GM18520 (cell line): Measurements from ENCODE around the gene PPP1R14B.

ENCODE experiments used
- ATAC-seq: cut with Tn5 transposase; IDR thresholded peaks from one replicate; pipeline ENCODE4 v1.9.1; 2021; ENCODE audit not compliant: unreplicated experiment

Gene PPP1R14B

GRCh38 chr11:64261556-64262080 lies 14.9 kb upstream of the PPP1R14B start:
- no peak for ATAC-seq

- no peak for ATAC-seq
Measured at GRCh38 chr11:64260147-64260708, 13.5 kb upstream of the PPP1R14B start.

DNA sequence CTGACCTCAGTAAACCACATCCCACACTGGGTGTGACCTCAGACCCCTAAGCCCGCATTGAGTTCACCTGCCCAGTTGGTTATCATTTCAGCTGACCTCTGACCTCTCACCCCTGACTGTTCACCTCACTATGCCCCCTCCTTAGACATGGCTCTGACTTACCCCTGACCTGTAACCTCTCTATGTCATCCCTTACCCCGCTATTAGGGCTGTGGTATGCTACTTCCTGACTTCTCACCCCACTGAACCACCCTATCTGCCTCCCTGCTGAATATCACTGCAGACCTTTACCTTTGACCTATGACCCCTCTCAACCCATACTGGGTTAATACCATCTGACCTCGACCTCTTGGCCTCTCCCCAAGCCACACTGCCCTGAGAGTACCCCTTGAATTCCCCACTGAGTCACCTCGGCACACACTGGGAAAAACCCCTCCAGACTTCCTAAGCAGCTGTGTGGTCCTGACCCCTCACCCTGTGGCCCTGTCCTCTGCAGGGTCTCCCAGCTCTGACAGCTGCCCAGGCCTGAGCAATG lies 12.9 kb upstream of the PPP1R14B start:
- ATAC-seq, result no peak

DNA sequence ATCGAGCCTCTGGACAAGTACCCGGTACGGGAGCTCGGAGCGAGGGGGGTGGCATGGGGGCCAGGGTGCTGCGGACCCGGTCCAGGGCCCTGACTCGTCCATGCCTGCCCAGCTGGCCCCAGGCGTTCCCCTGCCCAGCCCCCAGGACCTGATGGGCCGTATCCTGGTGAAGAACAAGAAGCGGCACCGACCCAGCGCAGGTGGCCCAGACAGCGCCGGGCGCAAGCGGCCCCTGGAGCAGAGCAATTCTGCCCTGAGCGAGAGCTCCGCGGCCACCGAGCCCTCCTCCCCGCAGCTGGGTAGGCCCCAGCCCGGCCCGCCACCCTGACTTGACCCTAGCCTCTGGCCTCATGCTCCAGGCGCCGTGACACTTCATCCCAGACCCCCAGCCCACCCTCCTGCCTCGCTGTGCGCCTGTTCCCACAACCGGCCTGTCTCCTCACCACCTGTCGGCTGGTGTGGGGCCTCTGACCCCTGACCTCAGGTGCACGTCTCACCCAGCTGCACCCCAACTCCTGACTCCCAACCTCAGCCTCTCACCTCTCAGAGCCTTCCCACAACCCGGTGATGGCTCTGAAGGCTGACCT lies 12.3 kb upstream of the PPP1R14B start:
- no peak for ATAC-seq

- ATAC-seq, result no peak
Measured at GRCh38 chr11:64258356-64258755, 11.6 kb upstream of the PPP1R14B start.

GRCh38 chr11:64256300-64256699 lies 9.6 kb upstream of the PPP1R14B start:
- no peak for ATAC-seq

GRCh38 chr11:64255135-64256128 lies 8.7 kb upstream of the PPP1R14B start:
- no peak for ATAC-seq

DNA sequence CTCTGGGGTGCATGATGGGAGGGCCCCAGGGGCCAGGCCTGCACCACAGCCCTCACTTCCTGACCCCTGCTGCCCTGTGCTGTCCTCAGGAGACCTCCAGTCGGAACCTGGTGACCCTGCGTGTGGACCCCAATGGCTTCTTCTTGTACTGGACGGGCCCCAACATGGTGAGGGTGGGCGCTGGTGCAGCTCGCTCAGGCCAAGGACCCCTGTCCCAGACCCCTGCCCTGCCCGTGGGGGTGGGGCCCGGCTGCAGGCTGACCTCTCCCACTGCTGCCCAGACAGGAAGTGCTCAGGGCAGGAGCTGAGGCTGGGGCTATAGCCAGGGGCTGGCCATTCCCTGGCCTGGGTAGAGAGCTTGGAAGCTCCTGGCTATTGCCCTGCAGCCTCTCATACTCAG lies 7.6 kb upstream of the PPP1R14B start:
- ATAC-seq, result no peak

DNA sequence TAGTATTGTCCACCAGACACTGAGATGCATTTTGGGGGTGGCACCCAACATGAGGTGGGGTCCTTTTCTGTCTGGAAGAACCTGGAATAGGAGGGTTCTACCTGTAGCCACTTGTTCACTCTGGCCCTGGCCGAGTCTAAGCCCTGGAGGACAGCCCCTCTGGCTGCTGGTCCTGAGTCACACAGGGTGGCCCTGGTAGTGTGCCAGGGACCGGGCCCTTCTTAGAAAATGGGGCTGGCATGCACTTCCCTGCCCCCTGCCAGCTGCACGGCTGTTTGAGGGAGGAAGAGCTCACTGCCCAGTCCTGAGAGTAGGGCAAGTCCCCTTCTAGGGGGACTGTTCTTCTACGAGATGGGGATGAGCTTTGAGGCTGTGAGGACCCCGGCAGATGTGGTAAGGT lies 6.7 kb upstream of the PPP1R14B start:
- ATAC-seq, result no peak

GRCh38 chr11:64253043-64253442 lies 6.3 kb upstream of the PPP1R14B start:
- no peak for ATAC-seq

GRCh38 chr11:64252003-64252872 lies 5.5 kb upstream of the PPP1R14B start:
- no peak for ATAC-seq

DNA sequence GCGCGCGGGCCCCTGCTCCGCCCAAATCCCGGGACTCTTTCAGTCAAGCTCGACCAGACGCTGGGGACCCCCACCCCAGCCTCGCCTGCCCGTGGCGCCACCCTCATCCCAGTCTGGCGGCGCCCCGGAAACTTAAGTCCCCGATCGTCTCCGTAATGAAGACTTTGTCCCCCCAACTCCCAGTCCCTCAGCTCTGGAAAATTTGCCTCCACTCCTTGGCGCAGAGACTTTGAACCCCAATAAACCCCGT lies 4.9 kb upstream of the PPP1R14B start:
- no peak for ATAC-seq

GRCh38 chr11:64251016-64251752 lies 4.4 kb upstream of the PPP1R14B start, which contains the start of gene PLCB3:
PLCB3 (plus strand) TSS chr11:64251530; CDS start chr11:64251650, 120 bp downstream.
- no peak for ATAC-seq

DNA sequence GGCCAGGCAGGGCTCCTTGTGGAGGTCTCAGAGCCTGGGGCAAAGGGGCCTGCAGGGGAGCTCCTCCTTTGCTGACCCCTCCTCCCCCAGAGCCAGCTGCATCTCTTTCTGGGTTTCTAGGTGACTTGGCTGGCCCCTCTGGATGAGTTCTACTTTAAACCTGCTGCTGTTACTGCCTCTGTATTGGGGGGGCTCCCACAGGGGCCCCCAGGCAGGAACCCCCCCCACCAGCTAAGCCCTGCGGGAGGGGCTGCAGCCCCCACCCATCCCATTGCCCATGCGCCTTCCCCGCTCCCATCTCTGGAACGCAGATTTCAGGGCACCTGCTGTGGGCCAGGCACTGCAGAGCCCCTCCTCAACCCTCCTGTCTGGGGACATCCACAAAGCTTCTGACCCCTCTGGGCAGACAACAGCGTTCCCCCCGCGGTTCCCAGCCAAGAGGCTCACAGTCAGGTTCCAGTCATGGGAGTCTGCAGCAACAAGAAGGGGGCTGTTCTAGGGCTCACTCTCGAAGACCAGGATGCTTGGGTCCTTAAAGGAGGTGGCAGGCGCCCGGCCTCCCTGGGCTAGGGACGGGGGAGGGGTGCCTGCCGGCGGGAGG lies 3.8 kb upstream of the PPP1R14B start:
- no peak for ATAC-seq

GRCh38 chr11:64249563-64250414 lies 3.0 kb upstream of the PPP1R14B start:
- no peak for ATAC-seq

DNA sequence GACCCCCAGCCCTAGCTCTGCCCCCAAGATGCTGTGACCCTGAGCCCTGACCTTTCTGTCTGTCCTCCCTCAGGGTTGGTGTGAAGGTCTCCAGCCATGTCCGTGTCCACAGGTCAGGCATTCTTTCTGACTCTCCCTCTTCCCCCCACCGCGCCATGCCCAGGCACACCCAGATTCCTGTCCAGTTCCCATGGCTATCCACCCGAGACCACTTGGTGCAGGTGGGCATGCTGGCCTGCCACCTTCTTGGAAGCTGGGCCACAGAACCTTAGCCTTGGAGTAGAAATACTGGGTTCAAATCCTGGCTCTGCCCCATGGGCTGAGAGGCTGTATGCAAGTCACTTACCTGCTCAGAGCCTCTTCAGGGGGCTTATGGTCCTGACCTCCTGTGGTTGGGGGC lies 2.3 kb upstream of the PPP1R14B start:
- no peak for ATAC-seq

- ATAC-seq, result no peak
Measured at GRCh38 chr11:64248578-64248977, 1.8 kb upstream of the PPP1R14B start.

DNA sequence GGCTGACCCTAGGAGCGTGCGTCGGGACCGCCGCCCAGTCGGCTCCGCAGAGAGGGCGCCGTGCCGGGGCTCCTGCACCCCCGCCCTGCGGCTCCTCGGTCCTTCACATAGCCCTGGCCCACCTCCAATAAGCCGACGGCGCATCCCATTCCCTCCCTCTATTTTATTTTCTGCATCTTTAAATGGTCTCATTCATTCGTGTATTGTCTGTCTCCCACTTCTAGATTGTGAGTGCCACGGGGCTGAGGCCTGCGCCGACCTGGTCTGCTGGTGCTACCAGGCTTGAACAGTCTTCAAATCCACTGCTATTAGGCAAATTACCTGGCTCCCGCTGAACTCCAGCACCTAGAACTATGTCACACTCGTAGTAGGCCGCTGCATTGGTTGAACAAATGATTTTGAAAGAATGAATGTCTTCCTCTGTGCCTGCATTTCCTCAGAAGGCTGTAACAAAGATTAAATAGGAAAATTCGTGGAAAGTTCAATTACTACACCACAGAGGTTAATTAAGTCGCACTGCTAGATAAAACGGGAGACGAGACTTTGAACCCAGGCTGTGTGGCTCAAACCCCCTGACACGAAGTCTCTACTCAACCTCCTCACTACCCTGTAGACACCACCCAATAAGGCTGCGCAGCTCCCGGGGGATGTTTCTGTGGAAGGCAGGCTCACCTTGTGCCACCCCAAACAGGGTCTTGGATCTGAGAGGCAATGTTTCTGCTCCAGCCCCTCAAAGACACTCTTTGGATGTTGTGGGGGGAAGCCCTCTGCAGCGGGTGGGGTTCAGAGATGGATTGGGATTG lies 1.2 kb upstream of the PPP1R14B start:
- ATAC-seq, result no peak
